GM18520 (cell line): Measurements from ENCODE around the gene GCHFR.

ENCODE experiments used
- ATAC-seq: cut with Tn5 transposase; IDR thresholded peaks from one replicate; pipeline ENCODE4 v1.9.1; 2021; ENCODE audit not compliant: unreplicated experiment

The GCHFR gene

DNA sequence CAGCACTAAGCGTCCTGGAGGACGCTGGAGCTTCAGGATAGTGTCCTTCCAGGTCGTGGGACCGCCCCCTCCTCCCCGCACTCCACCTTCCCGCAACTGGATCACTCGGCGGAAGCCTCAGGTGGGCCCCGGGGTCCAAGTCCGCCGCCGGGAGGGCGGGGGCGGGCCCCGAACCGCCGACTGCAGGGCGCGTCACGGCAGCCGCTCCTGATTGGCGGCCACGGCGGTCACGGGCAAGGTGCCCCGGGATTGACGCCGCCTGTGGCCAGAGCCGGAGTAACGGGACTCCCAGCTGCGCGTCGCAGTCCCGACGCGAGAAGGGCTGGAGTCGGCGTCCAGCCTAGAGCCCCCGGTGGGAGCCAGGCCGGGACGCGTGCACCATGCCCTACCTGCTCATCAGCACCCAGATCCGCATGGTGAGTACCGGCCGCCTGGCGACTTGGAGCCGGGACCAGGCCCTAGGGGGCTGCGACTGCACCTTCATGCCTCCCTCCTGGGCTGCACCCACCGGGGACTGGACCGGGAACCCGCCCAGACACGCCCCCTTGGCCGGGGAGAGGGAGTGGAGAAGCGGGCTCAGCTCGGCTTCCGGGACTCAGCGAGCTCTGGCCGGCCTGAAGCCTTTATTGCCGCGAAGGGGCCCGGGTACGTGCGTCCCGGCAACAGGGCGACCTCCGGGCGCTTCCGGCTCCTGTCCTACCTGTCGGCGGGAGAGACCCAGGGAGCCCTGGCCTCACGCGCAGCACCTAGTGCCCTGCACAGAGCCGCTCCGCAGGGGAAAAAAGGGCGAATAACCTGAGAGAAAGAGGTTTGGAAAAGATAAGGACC is at the start of gene GCHFR:
Gene GCHFR (plus strand): TSS at position 268 of the 828 bp plus-strand sequence. CDS start 113 bp downstream, at position 381.
- no peak for ATAC-seq

GRCh38 chr15:40714144-40714543 is 49.7 kb upstream of the GCHFR start:
- ATAC-seq: no peak

DNA sequence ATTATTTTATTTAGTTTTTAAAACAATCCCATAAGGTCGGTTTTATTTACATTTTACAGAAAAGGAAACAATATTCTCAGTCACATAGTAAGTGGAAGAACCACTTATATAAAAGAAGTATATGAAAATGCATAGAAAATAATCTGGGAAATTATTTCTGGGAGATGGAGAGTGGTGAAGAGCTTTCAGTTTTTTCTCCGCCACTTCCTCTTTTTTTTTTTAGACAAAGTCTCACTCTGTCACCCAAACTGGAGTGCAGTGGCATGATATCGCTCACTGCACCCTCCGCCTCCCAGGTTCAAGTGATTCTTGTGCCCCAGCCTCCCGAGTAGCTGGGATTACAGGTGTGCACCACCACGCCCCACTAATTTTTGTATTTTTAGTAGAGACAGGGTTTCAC is 47.7 kb upstream of the GCHFR start:
- ATAC-seq: no peak

DNA sequence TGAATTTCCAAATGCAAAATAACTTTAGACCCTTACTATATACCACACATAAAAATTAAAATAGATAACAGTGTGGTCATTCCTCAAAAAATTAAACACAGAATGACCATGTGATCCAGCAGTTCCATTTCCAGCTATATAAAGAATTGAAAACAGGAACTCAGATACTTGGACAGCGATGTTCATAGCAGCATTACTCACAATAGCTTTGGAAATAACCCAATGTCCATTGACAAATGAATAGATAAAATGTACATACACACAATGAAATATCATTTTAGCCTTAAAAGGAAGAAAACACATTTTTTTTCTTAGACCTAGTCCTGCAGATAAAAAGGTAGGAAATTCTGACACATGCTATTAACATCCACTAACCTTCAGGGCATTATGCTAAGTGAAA is 42.2 kb upstream of the GCHFR start:
- no peak for ATAC-seq

GRCh38 chr15:40722354-40722753 is 41.5 kb upstream of the GCHFR start:
- ATAC-seq: no peak

DNA sequence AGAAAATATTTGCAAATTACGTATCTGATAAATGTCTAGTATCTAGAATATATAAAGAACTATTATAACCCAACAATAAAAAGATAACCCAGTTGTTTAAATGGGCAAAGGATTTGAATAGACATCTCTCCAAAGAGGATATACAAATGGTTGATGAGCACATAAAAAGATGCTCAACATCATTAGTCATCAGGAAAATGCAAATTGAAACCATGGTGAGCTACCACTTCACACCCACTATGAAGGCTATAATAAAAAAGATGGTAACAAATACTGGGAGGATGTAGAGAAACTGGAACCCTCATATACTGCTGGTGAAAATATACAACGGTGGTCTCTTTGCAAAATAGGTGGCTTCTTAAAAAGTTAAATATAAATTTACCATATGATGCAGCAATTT is 40.9 kb upstream of the GCHFR start:
- no peak for ATAC-seq

- ATAC-seq: no peak
Measured at GRCh38 chr15:40723919-40724318, 39.9 kb upstream of the GCHFR start.

DNA sequence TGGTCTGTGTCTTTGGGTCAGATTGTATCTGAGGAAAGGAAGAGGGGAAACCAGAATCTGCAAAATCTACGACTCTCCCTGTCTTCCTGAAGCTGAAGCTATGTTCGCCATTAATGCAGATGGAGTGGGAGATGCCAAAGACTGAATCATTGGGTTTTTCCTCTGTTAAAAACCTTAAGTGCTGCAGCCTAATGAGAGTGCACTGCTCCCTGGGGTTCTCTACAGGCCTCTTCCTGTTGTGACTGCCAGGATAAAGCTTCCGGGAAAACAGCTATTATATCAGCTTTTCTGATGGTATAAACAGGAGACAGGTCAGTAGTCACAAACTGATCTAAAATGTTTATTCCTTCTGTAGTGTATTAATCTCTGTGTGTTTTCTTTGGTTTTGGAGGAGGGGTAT is 32.8 kb upstream of the GCHFR start:
- ATAC-seq: no peak

DNA sequence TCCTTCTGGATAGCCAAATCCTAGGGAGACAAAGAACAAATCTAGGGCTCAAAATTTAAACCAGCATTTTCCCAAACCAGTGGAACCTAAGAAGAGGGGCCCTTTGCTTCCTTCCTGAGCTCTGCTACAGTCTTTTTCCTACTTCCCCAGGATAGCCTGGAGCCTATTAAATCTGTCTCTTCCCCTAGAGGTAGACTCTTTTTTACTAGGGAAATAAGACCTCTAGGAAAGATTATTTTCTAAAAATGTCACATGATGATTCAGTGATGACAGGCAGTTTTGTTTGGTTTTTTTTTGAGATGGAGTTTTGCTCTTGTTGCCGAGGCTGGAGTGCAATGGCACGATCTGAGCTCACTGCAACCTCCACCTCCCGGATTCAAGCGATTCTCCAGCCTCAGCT is 27.3 kb upstream of the GCHFR start:
- no peak for ATAC-seq

DNA sequence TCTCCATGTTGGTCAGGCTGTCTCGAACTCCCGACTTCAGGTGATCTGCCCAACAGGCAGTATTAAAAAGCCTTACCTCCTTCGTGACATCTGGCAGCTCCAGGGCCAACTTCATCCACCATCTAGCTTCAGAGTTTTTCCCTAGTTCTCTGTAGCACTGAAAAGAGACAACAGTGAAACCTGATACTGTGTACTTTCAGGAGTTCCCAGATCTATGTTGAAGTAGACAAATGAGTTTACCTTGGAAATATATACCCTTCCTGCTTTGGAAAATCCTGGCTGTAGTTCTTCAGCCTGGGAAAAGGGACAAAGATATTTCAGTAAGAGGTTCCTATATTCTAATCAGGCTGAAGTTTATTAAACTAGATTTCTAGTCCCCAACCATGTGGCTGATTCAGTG is 26.8 kb upstream of the GCHFR start:
- ATAC-seq: no peak

GRCh38 chr15:40739047-40739446 is 24.8 kb upstream of the GCHFR start:
- ATAC-seq: no peak

DNA sequence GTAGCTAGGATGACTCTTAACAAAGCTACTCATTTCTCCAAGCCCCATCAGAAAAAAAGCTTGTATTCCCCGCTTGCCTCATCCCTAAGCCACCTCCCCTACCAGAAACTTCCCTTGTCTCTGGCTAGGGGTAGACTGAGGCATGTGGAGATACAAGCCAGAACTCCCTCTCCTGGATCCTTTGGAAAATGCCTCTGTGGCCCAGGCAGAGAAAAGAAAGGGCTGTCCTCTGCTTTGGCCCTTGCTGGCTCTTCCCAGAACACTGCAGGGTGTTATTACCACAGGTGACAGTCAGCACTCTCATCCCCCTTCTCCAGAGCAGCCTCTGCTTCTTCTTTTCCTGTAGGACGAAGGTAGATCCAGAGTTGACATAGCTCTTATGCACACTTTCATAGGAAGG is 24.0 kb upstream of the GCHFR start:
- no peak for ATAC-seq

DNA sequence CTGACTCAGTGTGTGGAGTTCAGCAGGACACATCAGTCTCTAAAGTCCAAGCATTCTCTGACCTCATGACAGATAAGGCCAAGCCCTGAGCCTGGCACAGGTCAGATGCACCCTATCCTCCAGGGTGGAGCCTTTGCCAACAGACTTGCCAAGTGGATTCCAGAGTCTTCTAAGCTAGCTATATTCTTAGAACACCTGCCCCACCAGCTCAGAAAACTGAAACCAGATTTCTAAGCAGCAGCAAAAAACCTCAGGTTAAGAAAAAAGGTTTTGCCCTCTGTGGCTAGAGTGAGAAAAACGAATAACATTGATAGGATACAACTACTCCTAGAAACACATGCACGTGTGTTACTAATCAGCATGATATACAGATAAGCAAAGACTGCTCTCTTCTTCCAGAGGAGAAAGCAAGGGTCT is 20.4 kb upstream of the GCHFR start:
- no peak for ATAC-seq

DNA sequence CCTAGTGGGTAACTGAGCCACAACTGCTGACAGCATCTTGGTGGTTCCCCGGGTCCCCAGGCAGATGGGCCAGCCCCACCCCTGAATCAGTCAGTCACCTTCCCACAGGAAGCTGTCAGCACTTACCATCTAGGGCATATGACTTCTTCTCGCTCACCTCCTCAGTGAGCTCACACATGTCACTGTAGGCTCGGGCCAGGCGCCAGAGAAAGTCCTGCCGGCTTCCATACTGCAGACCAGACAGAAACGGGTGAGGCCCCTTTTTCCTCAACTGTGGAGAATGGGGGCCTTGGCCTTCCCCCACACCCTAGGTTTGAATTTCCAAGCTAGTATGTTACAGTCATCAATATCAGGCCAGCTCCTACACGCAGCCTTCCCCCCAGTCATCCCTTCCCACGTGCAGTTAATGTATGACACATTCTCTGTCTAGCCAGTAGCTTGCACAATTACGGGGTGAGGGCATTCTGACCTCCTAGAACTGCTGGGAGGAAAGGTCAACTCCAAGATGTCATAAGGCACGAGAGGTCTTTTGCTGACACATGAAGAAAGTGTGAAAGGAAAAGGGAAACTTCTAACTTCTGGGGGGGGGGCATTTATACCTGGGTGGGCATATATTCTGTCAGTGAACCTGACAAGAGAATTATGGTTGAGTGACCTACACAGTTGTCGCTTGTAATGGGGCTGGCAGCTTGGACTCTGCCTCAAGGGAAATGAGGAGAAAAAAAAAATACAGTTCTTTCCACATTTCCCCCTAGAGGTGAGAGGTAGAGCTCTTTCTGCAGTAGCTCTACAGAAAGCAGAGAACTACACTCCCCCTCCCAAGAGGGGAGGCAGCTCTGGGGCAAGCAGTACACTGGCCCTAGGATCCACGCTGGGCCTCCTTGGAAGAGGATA is 19.7 kb upstream of the GCHFR start:
- ATAC-seq: peak; percentile 53

- no peak for ATAC-seq
Measured at GRCh38 chr15:40744815-40745152, 19.1 kb upstream of the GCHFR start.

DNA sequence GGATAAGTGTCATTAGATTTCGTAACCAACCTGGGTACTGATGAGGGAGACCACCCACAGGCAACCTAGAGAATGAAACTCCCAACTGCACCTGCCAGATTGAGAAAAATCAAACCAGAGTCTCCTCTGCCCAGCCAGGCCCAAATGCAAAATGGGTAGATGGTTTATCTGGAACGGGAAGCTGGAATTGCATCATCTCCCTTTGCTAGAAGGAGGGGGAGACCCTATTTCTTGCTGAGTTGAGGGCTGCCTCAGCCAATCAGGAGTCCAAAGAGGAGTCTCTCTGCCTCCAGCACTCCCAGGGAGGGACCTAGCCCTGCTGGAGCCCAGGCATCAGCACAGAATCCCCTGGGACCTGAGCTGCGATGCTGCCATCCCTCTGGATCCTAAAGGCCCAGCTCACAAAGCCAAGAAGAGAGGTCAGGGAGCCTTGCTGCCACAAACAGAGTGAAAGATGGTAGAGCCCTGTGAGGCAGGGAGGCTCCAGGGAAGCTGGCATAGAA is 16.9 kb upstream of the GCHFR start:
- ATAC-seq: no peak

DNA sequence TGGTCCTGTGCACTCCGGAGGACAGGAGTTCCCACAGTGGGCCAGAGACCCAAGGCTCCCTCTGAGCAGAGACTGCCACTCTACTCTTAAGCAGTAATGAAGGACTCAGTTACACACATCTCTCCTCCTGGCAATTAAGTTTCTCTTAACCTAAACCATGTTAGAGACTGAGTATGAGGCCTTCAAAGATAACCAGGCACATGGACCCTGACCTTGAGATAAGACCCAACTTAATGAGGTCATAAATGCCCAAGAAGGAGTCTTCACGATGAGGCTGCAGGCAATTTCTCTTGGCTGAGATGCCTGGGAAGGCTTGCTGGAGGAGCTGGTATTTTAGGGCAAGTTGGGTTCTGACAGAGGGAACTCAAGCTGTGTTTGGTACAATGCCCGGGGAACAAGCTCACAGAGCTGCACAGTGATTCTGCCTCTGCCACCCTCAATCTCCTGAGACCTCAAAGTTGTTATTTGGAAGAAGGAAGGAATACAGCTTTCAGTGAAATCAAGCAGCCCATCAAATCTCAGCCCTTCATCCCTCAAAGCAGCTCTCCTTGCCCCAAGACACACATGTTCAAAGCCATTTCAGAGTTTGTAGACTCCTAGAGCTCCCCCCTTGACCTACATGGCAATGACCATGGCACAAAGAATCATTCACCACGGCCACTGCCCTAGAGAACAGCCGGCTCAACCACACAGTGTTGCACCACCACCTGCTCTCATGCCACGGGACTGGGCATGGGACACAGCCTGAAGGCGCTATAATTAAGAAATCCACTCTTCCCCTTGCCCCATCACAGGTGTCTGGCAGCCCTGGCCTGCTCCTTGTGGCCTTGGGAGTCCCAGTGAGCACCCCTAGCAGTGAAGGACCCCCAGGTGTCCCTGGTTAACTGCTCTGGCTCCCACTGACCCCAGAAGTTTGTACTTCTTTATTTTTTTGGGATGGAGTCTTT is 15.9 kb upstream of the GCHFR start:
- ATAC-seq: no peak

- no peak for ATAC-seq
Measured at GRCh38 chr15:40749151-40749630, 14.7 kb upstream of the GCHFR start.

GRCh38 chr15:40750885-40751284 is 13.0 kb upstream of the GCHFR start:
- no peak for ATAC-seq

DNA sequence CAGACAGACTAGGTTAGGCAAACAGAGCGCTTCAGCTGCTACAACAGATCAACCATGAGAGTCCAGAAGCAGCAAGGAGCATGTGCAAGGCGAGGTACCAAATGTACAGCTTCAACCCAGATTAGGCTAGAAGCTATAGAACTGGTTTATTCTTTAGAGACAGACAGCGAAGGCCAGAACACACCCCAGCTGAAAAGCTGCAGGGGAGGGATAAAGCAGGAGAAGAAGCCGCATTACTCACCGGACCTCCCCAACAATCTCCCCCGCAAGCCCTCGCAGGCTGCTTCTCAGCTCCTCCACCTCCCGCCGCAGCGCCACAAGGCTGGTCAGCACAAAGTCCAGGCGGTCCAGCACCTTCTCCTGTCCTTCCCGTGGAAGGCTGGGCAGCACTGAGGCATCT is 12.1 kb upstream of the GCHFR start:
- no peak for ATAC-seq

- no peak for ATAC-seq
Measured at GRCh38 chr15:40754574-40754882, 9.3 kb upstream of the GCHFR start.
